Activated T-cell treated with anti-CD3 and anti-CD28 coated beads, Interleukin-2, amount 50 U/mL, for 1 hour (primary cell): ENCODE measurements around the gene PTPN12.
"Not testable (repeated sequence)": the region's sequence is repeated elsewhere in the genome, so short reads cannot be mapped to it uniquely, and the experiment has no call there.

Experiments used
- DNase-seq: peaks from one replicate; pipeline ENCODE4 v3.0.0-alpha.2; 2020

The PTPN12 gene

GRCh38 chr7:77537136-77537777 is at the start of gene PTPN12:
Gene PTPN12, plus strand, starts transcription at chr7:77537295. Its CDS starts 252 bp downstream, at chr7:77537547.
- DNase-seq = no peak

DNA sequence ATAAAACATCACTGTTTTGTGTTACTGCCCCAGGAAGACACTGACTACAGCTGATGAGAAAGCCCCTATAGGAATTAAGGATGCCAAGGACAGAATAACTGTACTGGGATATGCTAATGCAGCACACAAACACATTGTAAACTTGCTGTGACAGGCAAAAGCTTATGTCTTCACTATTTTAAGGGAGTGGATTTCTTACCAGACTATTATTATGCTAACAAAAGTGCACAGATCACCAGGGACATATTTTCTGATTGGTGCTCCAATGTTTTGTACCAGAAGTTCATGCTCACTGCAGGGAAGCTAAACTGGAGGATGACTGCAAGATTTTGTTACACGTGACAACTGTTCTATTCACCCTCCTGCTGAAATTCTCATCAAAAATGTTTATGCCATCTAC is 48.1 kb upstream of the PTPN12 start:
- DNase-seq = no peak

DNA sequence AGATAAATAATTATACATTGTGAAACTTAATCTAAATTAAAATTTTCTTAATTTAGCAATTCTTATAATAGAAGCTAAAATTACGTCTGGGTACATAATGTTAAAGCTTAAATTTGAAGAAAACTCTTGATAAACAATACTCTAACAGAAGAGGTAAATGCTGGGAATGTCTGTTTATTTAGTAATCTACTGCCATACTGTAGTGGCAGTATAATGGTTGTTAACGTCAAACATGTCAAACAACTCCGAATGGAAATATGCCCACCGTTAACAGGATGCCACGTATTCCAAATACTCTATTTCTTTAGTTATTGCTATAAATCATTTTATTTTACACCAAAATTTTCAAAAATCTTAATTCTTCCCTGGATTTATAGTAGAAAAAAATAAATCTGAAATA is 40.0 kb upstream of the PTPN12 start:
- DNase-seq = no peak

- no peak for DNase-seq
Measured at GRCh38 chr7:77498659-77499379, 38.3 kb upstream of the PTPN12 start.

DNA sequence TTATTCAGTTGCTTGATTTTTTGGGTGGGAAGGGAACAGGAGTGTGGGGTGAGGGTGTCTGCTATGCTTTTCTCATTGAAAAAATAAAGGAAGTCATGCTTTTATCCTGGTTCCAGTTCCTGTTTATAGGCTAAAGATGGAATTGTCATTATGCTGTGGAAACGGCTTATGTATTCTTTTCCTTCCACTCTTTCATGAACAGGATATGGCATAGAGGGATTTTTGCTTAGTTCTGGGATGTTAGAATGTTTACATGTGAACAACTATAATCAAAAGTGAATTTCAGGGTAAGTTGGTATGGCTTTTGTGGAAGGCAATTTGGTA is 35.9 kb upstream of the PTPN12 start:
- DNase-seq = no peak

DNA sequence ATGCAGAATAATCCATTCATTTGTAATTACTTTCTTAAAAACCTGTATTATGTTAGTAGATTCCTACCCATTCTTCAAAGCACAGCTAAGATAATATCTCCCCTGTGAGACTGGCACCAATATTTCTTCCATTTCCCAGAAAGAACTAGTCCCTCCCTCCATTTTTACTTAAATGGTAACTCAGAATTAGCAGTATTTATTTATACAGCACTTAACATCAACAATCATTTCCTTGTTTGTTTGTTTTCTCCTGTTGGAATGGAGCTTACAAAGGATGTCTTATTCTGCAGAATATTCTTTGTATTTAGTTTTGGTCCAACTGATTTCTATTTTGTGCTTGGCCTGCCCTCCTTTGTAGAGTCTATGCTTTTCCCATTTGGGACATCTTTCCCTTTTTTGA is 32.1 kb upstream of the PTPN12 start:
- DNase-seq = no peak

GRCh38 chr7:77506899-77507298 is 30.2 kb upstream of the PTPN12 start:
- no peak for DNase-seq

- not testable (repeated sequence) for DNase-seq
Measured at GRCh38 chr7:77513002-77513670, 24.0 kb upstream of the PTPN12 start.

GRCh38 chr7:77516085-77516484 is 21.0 kb upstream of the PTPN12 start:
- no peak for DNase-seq

DNA sequence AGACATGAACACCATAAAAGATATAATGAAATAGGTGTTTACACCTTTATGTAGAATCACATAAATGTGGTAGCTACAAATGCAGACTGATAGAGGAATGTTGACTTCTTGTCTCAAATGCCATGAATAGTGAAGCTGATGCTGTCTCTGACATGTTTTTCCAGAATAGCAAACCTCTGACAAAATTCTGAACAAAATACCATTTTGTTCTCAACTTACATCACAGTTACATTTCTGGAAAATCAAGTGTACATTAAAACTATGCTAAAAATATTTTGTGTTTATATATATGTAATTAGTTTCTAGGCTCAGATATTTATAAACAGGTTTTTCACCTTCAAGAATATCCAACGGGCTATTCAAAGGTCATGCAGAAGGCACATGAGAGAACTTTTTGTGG is 16.8 kb upstream of the PTPN12 start:
- no peak for DNase-seq

GRCh38 chr7:77521537-77521936 is 15.6 kb upstream of the PTPN12 start:
- not testable (repeated sequence) for DNase-seq

- no peak for DNase-seq
Measured at GRCh38 chr7:77524731-77525130, 12.4 kb upstream of the PTPN12 start.

GRCh38 chr7:77525231-77525630 is 11.9 kb upstream of the PTPN12 start:
- no peak for DNase-seq

GRCh38 chr7:77528368-77528767 is 8.7 kb upstream of the PTPN12 start:
- DNase-seq = no peak

GRCh38 chr7:77529279-77529678 is 7.8 kb upstream of the PTPN12 start:
- no peak for DNase-seq

DNA sequence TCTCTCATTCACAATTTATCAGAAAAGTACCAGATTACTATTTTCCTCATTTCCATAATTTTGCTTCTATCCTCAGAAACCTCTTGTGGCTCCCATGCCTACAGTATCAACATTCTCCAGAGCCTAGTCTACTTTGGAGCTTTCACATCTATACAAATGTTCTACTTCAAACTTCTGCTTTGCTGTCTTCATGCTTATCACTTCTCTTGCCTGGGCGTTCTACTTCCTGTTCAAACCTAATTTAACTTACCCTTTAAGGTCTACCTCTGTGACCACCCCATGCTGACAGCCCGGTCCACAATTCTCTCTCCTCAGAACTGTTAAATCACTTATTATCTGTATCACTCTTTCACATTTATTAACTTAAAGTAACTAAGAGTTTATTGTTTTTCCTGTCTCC is 6.1 kb upstream of the PTPN12 start:
- DNase-seq = no peak

DNA sequence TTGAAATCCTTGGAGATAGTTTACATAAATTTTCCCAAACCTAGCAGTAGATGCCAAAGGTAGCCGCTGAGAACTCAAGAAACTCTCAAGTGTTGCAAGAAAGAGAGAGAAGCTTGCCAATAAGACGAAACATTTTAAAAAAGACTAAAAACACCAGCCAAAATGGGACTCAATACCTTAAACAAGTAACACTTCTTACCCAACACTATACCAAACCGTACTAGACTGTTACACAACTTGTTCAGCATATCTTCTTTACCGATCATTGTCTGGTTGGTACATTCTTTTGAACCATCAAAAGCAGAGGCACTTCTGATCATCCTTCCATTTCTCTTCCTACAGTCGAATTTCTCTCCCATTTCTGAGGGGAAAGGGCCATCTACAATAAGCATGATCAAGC is 4.8 kb upstream of the PTPN12 start:
- DNase-seq = no peak

DNA sequence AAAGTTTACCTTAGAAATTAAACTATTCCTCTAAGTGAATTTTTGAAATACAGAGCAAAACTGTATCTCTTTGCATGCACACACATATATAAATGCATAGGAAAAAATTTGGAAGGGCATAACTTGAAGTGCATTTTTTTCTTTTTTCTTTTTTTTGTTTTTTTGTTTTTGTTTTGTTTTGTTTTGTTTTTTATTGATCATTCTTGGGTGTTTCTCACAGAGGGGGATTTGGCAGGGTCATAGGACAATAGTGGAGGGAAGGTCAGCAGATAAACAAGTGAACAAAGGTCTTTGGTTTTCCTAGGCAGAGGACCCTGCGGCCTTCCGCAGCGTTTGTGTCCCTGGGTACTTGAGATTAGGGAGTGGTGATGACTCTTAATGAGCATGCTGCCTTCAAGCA is 4.4 kb upstream of the PTPN12 start:
- DNase-seq = not testable (repeated sequence)

- DNase-seq = not testable (repeated sequence)
Measured at GRCh38 chr7:77534046-77534445, 3.0 kb upstream of the PTPN12 start.

GRCh38 chr7:77536017-77536412 is 1.1 kb upstream of the PTPN12 start:
- DNase-seq = no peak

- peak; percentile 98 for DNase-seq
Measured at GRCh38 chr7:77536413-77537135, 521 bp upstream of the PTPN12 start.

- peak; percentile 45 for DNase-seq
Measured at GRCh38 chr7:77537778-77538280, 734 bp downstream of the PTPN12 start.
